PFSK-1 (cell line): Measurements from ENCODE around the gene BAIAP3.

Source experiments
- FOXP2 ChIP-seq: optimal IDR thresholded peaks from 2 replicates; pipeline ENCODE3; 2011; ENCODE audit warnings: borderline replicate concordance, control low read depth, inconsistent platforms; ENCODE audit not compliant: insufficient read depth; ENCODE audit errors: extremely low read length, extremely low read depth
- POLR2AphosphoS5 ChIP-seq: IDR thresholded peaks from 2 replicates; pipeline ENCODE4 v1.6.1; 2012; ENCODE audit warnings: low read depth, mild to moderate bottlenecking, control low read depth, low read length, moderate library complexity
- SIN3A ChIP-seq: IDR thresholded peaks from 2 replicates; pipeline ENCODE4 v1.6.1; 2012; ENCODE audit warnings: mild to moderate bottlenecking, low read length, moderate library complexity, borderline replicate concordance; ENCODE audit not compliant: insufficient read depth
- TAF1 ChIP-seq: IDR thresholded peaks from 2 replicates; pipeline ENCODE4 v1.6.1; 2012; ENCODE audit warnings: low read length, control low read depth, borderline replicate concordance; ENCODE audit not compliant: insufficient read depth
- TF ChIP-seq, protein P1 (sequence below), 2 experiments: IDR thresholded peaks; 2 replicates each; pipeline versions ENCODE4 v1.6.1 to v1.8.0; 2011 to 2012; ENCODE audit warnings: low read depth in 2 of 2, low read length in 2 of 2, control low read depth in 1 of 2, inconsistent platforms in 1 of 2, mild to moderate bottlenecking in 1 of 2, moderate library complexity in 1 of 2; ENCODE audit not compliant: insufficient read depth in 1 of 2

BAIAP3 gene

DNA sequence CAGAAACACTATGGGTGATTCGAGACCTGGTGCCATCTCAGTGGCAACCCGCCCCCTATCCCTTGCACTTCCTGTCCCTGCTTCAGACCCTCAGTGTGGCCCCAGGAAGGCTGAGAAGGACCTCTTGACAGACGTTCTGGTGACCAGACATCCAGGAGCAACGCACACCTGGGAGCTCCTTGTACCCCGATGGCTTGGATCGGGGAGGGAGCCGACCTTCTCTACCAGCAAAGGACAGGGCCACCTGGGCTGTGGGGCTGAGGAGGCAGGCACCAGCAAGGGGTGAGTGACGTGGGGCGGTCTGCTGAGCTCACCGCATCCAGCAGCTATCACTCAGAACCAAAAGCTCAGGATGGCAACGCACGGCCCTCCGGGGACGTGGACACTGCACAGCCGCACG, 53.9 kb downstream of the BAIAP3 start:
- TF ChIP-seq TAF1 (no peak), SIN3A (no peak), FOXP2 (no peak), POLR2AphosphoS5 (no peak)
- TF ChIP-seq, protein P1, sequence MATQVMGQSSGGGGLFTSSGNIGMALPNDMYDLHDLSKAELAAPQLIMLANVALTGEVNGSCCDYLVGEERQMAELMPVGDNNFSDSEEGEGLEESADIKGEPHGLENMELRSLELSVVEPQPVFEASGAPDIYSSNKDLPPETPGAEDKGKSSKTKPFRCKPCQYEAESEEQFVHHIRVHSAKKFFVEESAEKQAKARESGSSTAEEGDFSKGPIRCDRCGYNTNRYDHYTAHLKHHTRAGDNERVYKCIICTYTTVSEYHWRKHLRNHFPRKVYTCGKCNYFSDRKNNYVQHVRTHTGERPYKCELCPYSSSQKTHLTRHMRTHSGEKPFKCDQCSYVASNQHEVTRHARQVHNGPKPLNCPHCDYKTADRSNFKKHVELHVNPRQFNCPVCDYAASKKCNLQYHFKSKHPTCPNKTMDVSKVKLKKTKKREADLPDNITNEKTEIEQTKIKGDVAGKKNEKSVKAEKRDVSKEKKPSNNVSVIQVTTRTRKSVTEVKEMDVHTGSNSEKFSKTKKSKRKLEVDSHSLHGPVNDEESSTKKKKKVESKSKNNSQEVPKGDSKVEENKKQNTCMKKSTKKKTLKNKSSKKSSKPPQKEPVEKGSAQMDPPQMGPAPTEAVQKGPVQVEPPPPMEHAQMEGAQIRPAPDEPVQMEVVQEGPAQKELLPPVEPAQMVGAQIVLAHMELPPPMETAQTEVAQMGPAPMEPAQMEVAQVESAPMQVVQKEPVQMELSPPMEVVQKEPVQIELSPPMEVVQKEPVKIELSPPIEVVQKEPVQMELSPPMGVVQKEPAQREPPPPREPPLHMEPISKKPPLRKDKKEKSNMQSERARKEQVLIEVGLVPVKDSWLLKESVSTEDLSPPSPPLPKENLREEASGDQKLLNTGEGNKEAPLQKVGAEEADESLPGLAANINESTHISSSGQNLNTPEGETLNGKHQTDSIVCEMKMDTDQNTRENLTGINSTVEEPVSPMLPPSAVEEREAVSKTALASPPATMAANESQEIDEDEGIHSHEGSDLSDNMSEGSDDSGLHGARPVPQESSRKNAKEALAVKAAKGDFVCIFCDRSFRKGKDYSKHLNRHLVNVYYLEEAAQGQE (IDR thresholded peaks at IDR 0.05; ENCODE audit: insufficient read depth in 1 of 2, low read depth in 2 of 2, low read length in 2 of 2), result no peak

- TF ChIP-seq TAF1, result no peak
Observed at GRCh38 chr16:1389762-1390161, 56.3 kb downstream of the BAIAP3 start.

DNA sequence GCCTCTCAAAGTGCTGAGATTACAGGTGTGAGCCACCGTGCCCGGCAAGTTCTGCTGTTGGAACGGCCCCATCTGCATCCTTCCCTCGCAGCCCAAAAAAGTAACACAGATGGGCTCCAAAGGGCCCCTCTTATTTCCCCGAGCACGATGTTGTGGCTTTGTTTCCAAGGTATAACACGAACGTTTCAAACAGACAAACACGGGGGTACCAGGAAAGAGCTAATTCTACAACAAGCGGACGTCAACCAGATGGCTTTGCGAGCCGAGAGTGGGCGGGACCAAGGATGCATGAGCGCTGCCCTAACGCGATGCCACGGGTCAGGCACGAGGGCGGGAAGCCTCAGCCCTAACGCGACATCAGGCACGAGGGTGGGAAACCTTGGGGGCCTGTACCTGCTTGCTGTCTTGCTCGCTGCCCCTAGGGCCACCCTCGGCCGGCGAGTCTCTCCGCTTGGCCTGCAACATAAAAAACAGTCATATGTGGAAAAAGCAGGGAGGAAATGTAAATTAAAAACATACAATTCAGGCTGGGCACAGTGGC, 56.9 kb downstream of the BAIAP3 start:
- TF ChIP-seq FOXP2 (no peak), TAF1 (no peak), SIN3A (no peak), POLR2AphosphoS5 (no peak)
- TF ChIP-seq, protein P1 (IDR thresholded peaks at IDR 0.05; ENCODE audit: insufficient read depth in 1 of 2, low read depth in 2 of 2, low read length in 2 of 2), result no peak

- TF ChIP-seq, protein P1 (IDR thresholded peaks at IDR 0.05; ENCODE audit: insufficient read depth in 1 of 2, low read depth in 2 of 2, low read length in 2 of 2), result no peak
- TF ChIP-seq TAF1 (no peak), POLR2AphosphoS5 (no peak), SIN3A (no peak), FOXP2 (no peak)
Observed at GRCh38 chr16:1392826-1393225, 59.4 kb downstream of the BAIAP3 start.

- TF ChIP-seq SIN3A (no peak), POLR2AphosphoS5 (no peak), TAF1 (no peak), FOXP2 (no peak)
- TF ChIP-seq, protein P1 (IDR thresholded peaks at IDR 0.05; ENCODE audit: insufficient read depth in 1 of 2, low read depth in 2 of 2, low read length in 2 of 2), result no peak
Observed at GRCh38 chr16:1393613-1394176, 60.2 kb downstream of the BAIAP3 start.
